Spinal cord (tissue), 10 donors: Measurements from ENCODE around the gene CEP76. TPM values are rescaled to one million over a fixed set of nuclear protein-coding genes. Genes with fewer than 3 reads are reported as not detected.

Source experiments
- DNase-seq, 6 donors: peaks; one replicate each; pipeline versions ENCODE4 v3.0.0 to v3.0.0-alpha.2; 2013 to 2015; ENCODE audit warnings: low spot score in 6 of 6, low read depth in 4 of 6
- H3K27ac ChIP-seq: one replicate; pipeline ENCODE4 v1.5.1; 2013; ENCODE audit warnings: low read depth, low read length, control low read depth
- H3K27me3 ChIP-seq: one replicate; pipeline ENCODE4 v1.6.1; 2013; ENCODE audit warnings: low read length; ENCODE audit not compliant: control insufficient read depth, insufficient read depth
- H3K36me3 ChIP-seq: one replicate; pipeline ENCODE4 v1.6.1; 2013; ENCODE audit warnings: low read length; ENCODE audit not compliant: control insufficient read depth, insufficient read depth
- H3K4me1 ChIP-seq: one replicate; pipeline ENCODE4 v1.6.1; 2013; ENCODE audit warnings: low read length; ENCODE audit not compliant: control insufficient read depth, insufficient read depth
- H3K4me3 ChIP-seq: one replicate; pipeline ENCODE4 v1.5.1; 2013; ENCODE audit warnings: low read depth, low read length, control low read depth
- H3K9me3 ChIP-seq: one replicate; pipeline ENCODE4 v1.6.1; 2013; ENCODE audit warnings: low read length; ENCODE audit not compliant: control insufficient read depth, insufficient read depth
- WGBS: methylation state at CpG from one replicate; pipeline ENCODE4 v1.1.5; 2013; ENCODE audit warnings: missing lambda C conversion rate; ENCODE audit not compliant: insufficient coverage; 5-methylcytosine and 5-hydroxymethylcytosine counted together
- polyA plus RNA-seq, 2 donors: library from polyadenylated mRNA; unstranded; fragments of 120-200 nt; gene quantifications; one replicate each; pipeline ENCODE4 v1.2.1, GENCODE V29; 2013; ENCODE audit not compliant: insufficient read length in 2 of 2
- total RNA-seq, 2 donors: library from RNA; depleted of rRNA in 1 of 2; stranded (reverse); fragments of 120-200 nt in 1 of 2; fragments of >200 nt in 1 of 2; gene quantifications; one replicate each; pipeline versions ENCODE4 v1.2.3 to v1.2.4, GENCODE V29; 2013 to 2014
- donor health status: healthy.

CEP76 gene
- total and polyA plus RNA-seq, 4 donors = 9.6 to 12.4 (median 11.2) TPM

GRCh38 chr18:12745095-12745795 lies 42.7 kb upstream of the CEP76 start:
- H3K4me3 ChIP-seq = no peak overlapping the region
- no peak overlapping the region for H3K27ac ChIP-seq
- H3K4me1 ChIP-seq = no peaks in the 10 kb centered on the region
- H3K9me3 ChIP-seq = no peaks in the 10 kb centered on the region
- 80% methylated on average over 2 of the region's 7 CpGs for WGBS
- no peaks in the 10 kb centered on the region for H3K27me3 ChIP-seq
- peak in 2 of 6 donors; percentile 57 to 60 for DNase-seq
- no peaks in the 10 kb centered on the region for H3K36me3 ChIP-seq

GRCh38 chr18:12744103-12744502 lies 41.6 kb upstream of the CEP76 start:
- Histone ChIP-seq H3K4me3 (no peak overlapping the region), H3K27me3 (no peaks in the 10 kb centered on the region), H3K9me3 (no peaks in the 10 kb centered on the region), H3K27ac (no peak overlapping the region), H3K36me3 (no peaks in the 10 kb centered on the region), H3K4me1 (no peaks in the 10 kb centered on the region)
- DNase-seq = peak in 2 of 6 donors; percentile 78 to 79
- no CpG with 5 or more reads among the region's 2 CpGs for WGBS

GRCh38 chr18:12742453-12742852 lies 39.9 kb upstream of the CEP76 start:
- no peaks in the 10 kb centered on the region for H3K9me3 ChIP-seq
- no peaks in the 10 kb centered on the region for H3K4me1 ChIP-seq
- H3K4me3 ChIP-seq = no peak overlapping the region
- no peaks in the 10 kb centered on the region for H3K27me3 ChIP-seq
- H3K36me3 ChIP-seq = no peaks in the 10 kb centered on the region
- H3K27ac ChIP-seq = no peak overlapping the region
- no peak for DNase-seq
- no CpG with 5 or more reads among the region's 5 CpGs for WGBS

GRCh38 chr18:12741351-12741750 lies 38.8 kb upstream of the CEP76 start:
- Histone ChIP-seq H3K36me3 (no peaks in the 10 kb centered on the region), H3K9me3 (no peaks in the 10 kb centered on the region), H3K27ac (no peak overlapping the region), H3K4me1 (no peaks in the 10 kb centered on the region), H3K4me3 (no peak overlapping the region), H3K27me3 (no peaks in the 10 kb centered on the region)
- WGBS = 60% methylated on average over 2 of the region's 6 CpGs
- no peak for DNase-seq

DNA sequence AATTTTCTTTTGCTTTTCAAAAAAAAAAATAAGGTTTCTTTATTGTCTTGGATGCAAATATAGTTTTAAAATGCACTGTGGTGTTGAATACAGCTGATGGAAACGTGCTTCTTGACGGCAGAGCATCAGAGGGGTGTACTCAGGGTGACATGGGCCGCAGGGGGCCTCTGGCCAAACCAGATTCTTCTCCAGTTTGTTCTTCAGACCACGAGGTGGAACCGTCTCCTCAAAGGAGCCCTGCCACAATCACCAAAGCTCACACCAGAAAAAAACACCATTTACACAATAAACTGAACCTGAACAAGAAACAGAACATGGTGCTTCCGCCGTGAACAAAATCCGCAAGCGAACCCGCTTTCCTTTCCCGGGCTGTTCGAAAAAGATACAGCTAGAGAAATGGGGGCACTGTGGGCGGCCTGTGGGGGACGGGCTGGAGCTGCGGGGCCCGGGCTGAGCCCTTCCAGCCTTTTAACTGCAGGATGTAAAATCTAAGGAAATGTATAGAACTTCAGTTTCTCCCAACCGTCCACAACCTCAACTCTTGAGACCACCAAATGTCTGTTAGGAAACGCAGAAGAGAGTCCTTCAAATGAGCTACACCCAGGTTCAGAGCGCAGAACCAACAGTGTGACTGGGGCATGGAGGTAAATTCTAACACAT lies 34.9 kb upstream of the CEP76 start:
- no peaks in the 10 kb centered on the region for H3K27me3 ChIP-seq
- no peaks in the 10 kb centered on the region for H3K36me3 ChIP-seq
- no peak overlapping the region for H3K4me3 ChIP-seq
- H3K27ac ChIP-seq = no peak overlapping the region
- WGBS = 88% methylated on average over 12 of the region's 19 CpGs
- H3K4me1 ChIP-seq = no peaks in the 10 kb centered on the region
- DNase-seq = no peak
- H3K9me3 ChIP-seq = no peaks in the 10 kb centered on the region

- WGBS = 68% methylated on average over 8 of the region's 14 CpGs
- Histone ChIP-seq H3K27me3 (no peaks in the 10 kb centered on the region), H3K4me1 (no peaks in the 10 kb centered on the region), H3K9me3 (no peaks in the 10 kb centered on the region), H3K4me3 (no peak overlapping the region), H3K36me3 (peaks cover 15% of the 10 kb centered on the region), H3K27ac (no peak overlapping the region)
- DNase-seq = peak; percentile 68 to 95 (median 82)
Measured at GRCh38 chr18:12726774-12727550, 24.4 kb upstream of the CEP76 start.

- no CpG with 5 or more reads among the region's 4 CpGs for WGBS
- H3K4me3 ChIP-seq = no peak overlapping the region
Measured at GRCh38 chr18:12726331-12726730, 23.8 kb upstream of the CEP76 start.

DNA sequence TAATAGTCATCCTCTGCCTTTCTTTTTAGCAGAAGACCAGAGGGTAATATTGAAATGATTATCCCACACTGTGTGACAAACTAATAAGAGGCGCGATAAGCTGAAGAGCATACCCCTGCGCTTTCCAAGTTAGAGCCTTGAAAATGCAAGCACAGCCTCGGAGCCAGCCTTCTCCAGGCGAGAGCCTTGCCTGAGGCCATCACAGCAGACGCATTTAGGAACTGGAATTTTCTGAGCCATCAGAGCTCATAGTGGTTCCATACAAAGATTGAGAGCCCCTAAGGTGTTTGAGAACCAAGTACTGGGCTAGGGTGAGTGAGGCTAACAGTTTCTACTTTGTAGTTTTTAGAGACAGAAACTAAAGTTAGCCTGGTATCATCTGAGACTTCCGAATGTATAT lies 20.2 kb upstream of the CEP76 start:
- 92% methylated on average over 6 of the region's 7 CpGs for WGBS
- Histone ChIP-seq H3K9me3 (no peaks in the 10 kb centered on the region), H3K27ac (no peak overlapping the region), H3K27me3 (no peaks in the 10 kb centered on the region), H3K4me3 (no peak overlapping the region), H3K36me3 (peaks cover 41% of the 10 kb centered on the region), H3K4me1 (no peaks in the 10 kb centered on the region)
- DNase-seq = no peak

More at GRCh38 chr18:12726331-12726730, 23.8 kb upstream of the CEP76 start:
- DNase-seq = no peak
- H3K27ac ChIP-seq = no peak overlapping the region
- peaks cover 17% of the 10 kb centered on the region for H3K36me3 ChIP-seq
- no peaks in the 10 kb centered on the region for H3K27me3 ChIP-seq
- no peaks in the 10 kb centered on the region for H3K9me3 ChIP-seq
- H3K4me1 ChIP-seq = no peaks in the 10 kb centered on the region

- H3K4me1 ChIP-seq = no peaks in the 10 kb centered on the region
- peaks cover 43% of the 10 kb centered on the region for H3K36me3 ChIP-seq
- no peaks in the 10 kb centered on the region for H3K27me3 ChIP-seq
- H3K4me3 ChIP-seq = no peak overlapping the region
- H3K9me3 ChIP-seq = no peaks in the 10 kb centered on the region
- H3K27ac ChIP-seq = no peak overlapping the region
- DNase-seq = no peak
- WGBS = 93% methylated on average over 3 of the region's 5 CpGs
Measured at GRCh38 chr18:12721495-12722275, 19.2 kb upstream of the CEP76 start.
